GM20000 (cell line): ENCODE data around the gene CAB39L.

Experiments used
- DNase-seq: peaks from one replicate; pipeline ENCODE4 v3.0.0; 2012; ENCODE audit warnings: low spot score
- CTCF ChIP-seq: IDR thresholded peaks from 2 replicates; pipeline ENCODE4 v1.5.1; 2012; ENCODE audit warnings: mild to moderate bottlenecking, control low read depth; ENCODE audit errors: extremely low read depth, missing control alignments

The CAB39L gene

DNA sequence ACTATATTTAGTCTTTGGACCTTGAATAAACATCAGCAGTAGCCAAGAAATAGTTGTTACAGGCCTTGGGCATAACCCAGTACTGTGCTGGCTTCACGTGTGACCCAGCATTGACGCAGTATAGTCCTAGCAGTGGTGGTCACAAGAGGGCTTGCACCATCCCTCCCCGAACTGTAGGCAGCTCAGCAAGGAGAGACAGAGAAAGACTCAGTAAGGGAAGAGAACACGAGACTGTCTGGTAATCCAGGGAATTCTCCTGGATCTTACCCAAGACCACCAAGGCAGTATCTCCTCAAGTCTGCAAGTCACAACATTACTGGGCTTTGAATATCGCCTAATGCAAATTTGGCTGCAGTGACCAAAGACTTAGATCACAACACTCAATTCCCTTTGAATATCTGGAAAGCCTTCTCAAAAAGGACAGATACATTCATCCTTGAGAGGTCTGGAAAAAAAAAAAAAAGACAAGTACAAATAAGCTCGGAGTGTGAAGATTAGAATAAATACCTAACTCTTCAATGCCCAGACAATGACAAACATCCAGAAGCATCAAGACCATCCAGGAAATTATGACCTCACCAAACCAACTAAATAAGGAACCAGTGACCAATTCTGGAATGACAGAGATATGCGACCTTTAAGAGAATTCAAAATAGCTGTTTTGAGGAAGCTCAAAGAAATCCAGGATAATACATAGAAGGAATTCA, 39.7 kb downstream of the CAB39L start:
- TF ChIP-seq CTCF = no peak
- no peak for DNase-seq

DNA sequence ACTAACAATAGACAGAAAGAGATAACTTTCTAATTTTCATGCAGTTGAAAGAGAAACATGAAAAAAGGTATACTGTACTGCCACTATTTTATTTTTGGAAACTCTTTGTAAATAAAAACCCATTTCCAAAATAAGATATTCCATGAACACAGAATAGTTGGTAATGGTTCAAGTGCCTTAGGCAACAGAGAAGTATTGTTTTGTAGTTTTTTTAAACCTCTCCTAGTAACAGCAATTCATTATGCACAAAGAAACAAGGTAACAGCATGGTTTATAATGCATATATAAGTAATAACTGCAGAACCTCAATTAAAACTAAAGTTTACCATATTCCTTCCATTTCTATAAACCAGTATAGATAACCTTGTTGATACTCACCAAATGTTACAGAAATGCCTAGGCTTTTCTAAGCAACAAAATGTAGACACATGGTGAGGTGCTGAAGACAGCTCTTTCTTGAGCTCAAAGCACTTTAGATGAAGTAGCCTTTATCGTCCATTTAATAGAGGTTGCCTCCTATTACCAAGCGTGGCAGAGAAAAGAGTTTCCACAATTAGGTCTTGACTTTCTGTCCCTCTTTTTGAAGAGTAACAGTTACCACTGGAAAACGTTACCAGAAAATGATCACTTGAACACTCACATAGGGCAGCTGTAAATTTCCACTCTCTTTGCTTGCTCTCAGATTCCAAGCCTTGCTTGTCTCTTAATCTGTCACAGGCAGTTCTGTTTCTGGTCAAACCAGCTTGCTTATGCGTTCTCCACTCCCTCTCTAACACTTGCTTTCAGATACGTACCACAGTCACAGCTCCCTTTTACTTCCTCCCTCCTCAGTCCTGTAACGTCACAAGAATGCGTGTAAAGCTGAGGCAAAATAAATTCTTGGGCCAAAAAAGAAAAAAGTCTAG, 42.9 kb downstream of the CAB39L start:
- no peak for TF ChIP-seq CTCF
- peak; percentile 9 for DNase-seq

DNA sequence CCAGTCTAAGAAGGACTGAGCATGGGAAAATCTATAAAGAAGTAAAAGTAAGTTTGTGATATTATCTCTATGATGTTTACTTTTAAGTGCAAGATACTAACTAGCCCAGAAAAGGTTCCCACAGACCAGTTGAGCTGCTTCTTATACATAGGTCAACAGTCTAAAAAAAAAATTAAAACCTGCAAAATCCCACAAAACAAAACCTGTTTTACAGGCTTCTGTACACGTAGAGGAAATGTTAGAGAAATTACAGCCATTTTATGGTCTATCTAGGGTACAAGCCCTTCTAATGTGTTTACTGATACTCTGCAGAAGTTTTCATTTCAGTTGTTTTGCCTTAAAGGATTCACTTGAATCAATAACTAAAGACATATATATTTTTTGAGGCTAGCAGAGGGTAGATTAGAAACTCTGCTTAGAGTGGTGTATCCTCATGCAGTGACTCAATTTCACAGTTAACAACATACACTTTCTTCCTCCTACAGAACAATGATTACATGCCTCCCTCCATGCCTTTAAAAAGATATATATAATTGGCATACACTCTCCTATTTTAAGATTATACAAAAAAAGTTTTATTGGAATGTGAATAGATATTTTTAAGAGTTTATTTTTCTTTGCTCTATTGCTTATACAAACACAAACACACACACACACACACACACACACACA, 43.9 kb downstream of the CAB39L start:
- TF ChIP-seq CTCF = no peak
- no peak for DNase-seq

DNA sequence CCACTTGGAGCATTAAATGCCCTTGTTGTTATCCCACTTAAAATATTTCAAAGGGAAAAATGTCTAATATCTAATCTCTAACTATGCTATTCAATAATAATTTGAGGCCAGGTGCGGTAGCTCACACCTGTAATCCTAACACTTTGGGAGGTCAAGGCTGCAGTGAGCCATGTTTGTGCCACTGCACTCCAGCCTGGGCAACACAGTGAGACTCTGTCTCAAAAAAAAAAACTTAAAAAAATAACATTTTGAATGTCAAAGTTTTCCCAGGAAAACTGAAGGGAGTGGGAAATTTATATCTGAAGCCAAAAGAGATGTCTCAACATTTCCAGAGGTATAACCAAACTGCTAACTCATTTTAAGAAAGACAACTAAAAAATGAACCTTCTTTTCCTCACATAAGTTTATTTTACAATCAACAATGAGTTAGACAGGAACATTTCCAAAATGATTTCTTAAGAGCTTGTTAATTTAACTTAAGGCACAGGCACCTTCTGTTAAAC, 47.9 kb downstream of the CAB39L start:
- no peak for DNase-seq
- TF ChIP-seq CTCF = no peak

DNA sequence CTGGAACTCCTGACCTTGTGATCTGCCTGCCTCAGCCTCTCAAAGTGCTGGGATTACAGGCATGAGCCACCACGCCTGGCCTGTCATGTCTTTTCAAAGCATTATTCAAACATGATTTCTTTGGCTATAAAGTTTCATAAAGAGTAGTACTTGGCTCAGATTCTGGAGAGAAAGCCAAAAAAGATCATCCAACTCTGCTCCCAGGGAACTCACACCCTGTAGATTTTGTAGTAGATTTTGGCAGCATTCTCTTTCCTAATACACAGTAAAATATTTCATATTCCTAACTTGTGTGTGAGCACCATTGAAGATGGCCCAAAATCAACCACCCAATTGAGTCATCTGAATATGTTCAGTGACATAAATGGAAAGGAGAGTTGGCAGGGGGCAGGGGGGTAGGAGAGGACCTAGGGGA, 48.4 kb downstream of the CAB39L start:
- no peak for TF ChIP-seq CTCF
- no peak for DNase-seq

DNA sequence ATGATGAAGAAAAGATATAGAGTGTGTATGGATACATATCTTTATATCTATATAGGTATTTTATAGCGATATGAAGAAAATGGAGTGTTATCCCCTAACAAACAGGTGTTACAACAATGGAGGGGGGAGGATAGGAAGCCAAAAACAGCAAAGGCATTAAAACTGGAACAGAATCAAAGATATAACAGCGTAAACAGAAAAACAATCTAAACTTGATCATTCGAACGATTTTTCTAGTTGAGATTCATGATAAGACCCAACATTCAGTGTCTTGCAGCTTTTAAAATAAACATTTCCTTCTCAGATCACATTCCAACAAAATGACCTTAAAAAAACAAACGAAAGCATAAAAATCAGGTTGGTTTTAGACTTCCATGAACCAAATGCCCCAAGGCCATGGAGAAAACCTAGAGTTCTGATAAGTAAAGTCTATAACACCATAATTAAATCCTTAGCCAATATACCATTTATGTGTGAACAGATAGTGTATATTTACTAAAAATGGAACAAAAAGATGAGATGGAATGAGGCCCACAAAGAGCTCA, 55.7 kb downstream of the CAB39L start:
- DNase-seq = no peak
- TF ChIP-seq CTCF = no peak

- no peak for TF ChIP-seq CTCF
- DNase-seq = no peak
These were observed 57.2 kb downstream of the CAB39L start for GRCh38 chr13:49386664-49387063.
